ENCODE measurements around the gene CEP350.
"Not testable (repeated sequence)": the region's sequence is repeated elsewhere in the genome, so short reads cannot be mapped to it uniquely, and the experiment has no call there.

The CEP350 gene

GRCh38 chr1:180003026-180003695 lies 48.6 kb downstream of the CEP350 start:
- in situ Hi-C loops (cut with MboI; ENCODE audit: low pct_unique_long_range_greater_than_20kb, low sequenced_read_pairs, unreplicated experiment) = no loop called here
- DNase-seq (ENCODE audit: low spot score) = no peak
- TF ChIP-seq CTCF (IDR thresholded peaks at IDR 0.05; ENCODE audit: extremely low read depth, insufficient read depth, missing control alignments) = no peak

- DNase-seq (ENCODE audit: low spot score); in situ Hi-C loops (cut with MboI; ENCODE audit: low pct_unique_long_range_greater_than_20kb, low sequenced_read_pairs, unreplicated experiment): not testable (repeated sequence)
Measured at GRCh38 chr1:180006762-180007161, 52.2 kb downstream of the CEP350 start.

- no peak for TF ChIP-seq CTCF (IDR thresholded peaks at IDR 0.05; ENCODE audit: extremely low read depth, insufficient read depth, missing control alignments)
- in situ Hi-C loops (cut with MboI; ENCODE audit: low pct_unique_long_range_greater_than_20kb, low sequenced_read_pairs, unreplicated experiment) = no loop called here
- DNase-seq (ENCODE audit: low spot score) = no peak
Measured at GRCh38 chr1:180020017-180020416, 65.4 kb downstream of the CEP350 start.

GRCh38 chr1:180026556-180026955 lies 71.9 kb downstream of the CEP350 start:
- in situ Hi-C loops (cut with MboI; ENCODE audit: low pct_unique_long_range_greater_than_20kb, low sequenced_read_pairs, unreplicated experiment) = no loop called here
- no peak for DNase-seq (ENCODE audit: low spot score)

GRCh38 chr1:180027949-180028445 lies 73.4 kb downstream of the CEP350 start:
- in situ Hi-C loops (cut with MboI; ENCODE audit: low pct_unique_long_range_greater_than_20kb, low sequenced_read_pairs, unreplicated experiment) = no loop called here
- no peak for TF ChIP-seq CTCF (IDR thresholded peaks at IDR 0.05; ENCODE audit: extremely low read depth, insufficient read depth, missing control alignments)
- DNase-seq (ENCODE audit: low spot score) = no peak

More at GRCh38 chr1:180026556-180026955, 71.9 kb downstream of the CEP350 start:
- no peak for TF ChIP-seq CTCF (IDR thresholded peaks at IDR 0.05; ENCODE audit: extremely low read depth, insufficient read depth, missing control alignments)

- in situ Hi-C loops (cut with MboI; ENCODE audit: low pct_unique_long_range_greater_than_20kb, low sequenced_read_pairs, unreplicated experiment) = no loop called here
- DNase-seq (ENCODE audit: low spot score) = no peak
- peak; percentile 24 for TF ChIP-seq CTCF (IDR thresholded peaks at IDR 0.05; ENCODE audit: extremely low read depth, insufficient read depth, missing control alignments)
Measured at GRCh38 chr1:180028864-180029263, 74.3 kb downstream of the CEP350 start.

GRCh38 chr1:180029524-180030135 lies 75.0 kb downstream of the CEP350 start:
- no peak for DNase-seq (ENCODE audit: low spot score)
- no peak for TF ChIP-seq CTCF (IDR thresholded peaks at IDR 0.05; ENCODE audit: extremely low read depth, insufficient read depth, missing control alignments)
- in situ Hi-C loops (cut with MboI; ENCODE audit: low pct_unique_long_range_greater_than_20kb, low sequenced_read_pairs, unreplicated experiment) = no loop called here
